Measurements from ENCODE around the gene APOBEC3B. TPM values are rescaled to one million over a fixed set of nuclear protein-coding genes. Genes with fewer than 3 reads are reported as not detected.
"Not testable (repeated sequence)": the region's sequence is repeated elsewhere in the genome, so short reads cannot be mapped to it uniquely, and the experiment has no call there.

APOBEC3B gene
- total RNA-seq, 1 donor from 2014 or later = 2.4 TPM

DNA sequence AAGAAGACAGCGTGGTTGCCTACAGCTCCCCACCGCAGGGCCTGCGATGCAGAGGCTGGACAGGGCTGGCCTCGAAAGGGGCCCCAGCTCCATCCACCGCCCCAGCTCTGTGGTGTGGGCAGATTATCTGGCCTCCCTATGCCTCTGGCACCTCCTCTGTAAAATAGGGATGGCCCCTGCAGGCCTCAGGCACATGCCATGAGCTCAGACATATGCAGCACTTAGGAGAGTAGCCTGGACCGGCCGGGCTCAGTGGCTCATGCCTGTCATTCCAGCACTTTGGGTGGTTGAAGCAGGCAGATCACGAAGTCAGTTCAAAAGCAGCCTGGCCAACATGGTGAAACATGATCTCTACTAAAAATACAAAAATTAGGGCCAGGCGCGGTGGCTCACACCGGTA, 46.1 kb downstream of the APOBEC3B start:
- no peak for DNase-seq (ENCODE audit: low read depth, low spot score)

DNA sequence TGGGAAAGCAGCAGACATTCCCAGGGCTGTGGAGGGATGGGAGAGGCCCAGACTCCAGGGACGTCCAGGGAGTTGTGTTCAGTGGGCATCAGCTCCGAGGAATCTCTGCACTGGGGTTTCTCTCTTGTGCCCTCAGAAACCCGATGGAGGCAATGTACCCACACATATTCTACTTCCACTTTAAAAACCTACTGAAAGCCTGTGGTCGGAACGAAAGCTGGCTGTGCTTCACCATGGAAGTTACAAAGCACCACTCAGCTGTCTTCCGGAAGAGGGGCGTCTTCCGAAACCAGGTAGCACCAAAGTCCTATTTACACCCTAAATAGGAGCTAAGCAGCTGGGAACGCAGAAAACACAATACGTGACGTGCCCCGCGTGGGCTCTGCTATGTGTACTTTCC, 47.1 kb downstream of the APOBEC3B start:
- no peak for DNase-seq (ENCODE audit: low read depth, low spot score)

GRCh38 chr22:39030705-39031104, 48.6 kb downstream of the APOBEC3B start:
- no peak for DNase-seq (ENCODE audit: low read depth, low spot score)

DNA sequence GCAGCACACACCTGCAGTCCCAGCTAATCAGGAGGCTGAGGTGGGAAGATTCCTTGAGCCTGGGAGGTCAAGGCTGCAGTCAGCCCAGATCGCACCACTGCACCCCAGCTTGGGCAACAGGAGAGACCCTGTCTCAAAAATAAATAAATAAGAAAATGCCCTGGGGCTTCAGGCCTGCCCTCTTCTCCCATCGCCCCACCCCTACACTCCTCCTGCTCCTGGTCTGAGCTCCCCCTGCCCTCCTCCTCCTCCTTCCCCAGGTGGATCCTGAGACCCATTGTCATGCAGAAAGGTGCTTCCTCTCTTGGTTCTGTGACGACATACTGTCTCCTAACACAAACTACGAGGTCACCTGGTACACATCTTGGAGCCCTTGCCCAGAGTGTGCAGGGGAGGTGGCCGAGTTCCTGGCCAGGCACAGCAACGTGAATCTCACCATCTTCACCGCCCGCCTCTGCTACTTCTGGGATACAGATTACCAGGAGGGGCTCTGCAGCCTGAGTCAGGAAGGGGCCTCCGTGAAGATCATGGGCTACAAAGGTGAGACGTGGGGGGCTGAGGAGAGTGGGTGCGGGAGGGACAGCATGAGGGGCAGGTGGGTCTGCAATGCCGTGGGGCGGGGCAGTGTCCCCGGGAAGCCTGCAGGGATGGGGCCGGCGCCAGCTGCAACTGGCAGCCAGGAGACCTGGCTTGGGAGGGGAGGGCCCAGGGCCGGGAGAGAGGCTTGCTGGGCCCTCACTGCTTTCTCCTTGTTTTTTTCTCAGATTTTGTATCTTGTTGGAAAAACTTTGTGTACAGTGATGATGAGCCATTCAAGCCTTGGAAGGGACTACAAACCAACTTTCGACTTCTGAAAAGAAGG, 49.5 kb downstream of the APOBEC3B start:
- DNase-seq (ENCODE audit: low read depth, low spot score) = not testable (repeated sequence)

DNA sequence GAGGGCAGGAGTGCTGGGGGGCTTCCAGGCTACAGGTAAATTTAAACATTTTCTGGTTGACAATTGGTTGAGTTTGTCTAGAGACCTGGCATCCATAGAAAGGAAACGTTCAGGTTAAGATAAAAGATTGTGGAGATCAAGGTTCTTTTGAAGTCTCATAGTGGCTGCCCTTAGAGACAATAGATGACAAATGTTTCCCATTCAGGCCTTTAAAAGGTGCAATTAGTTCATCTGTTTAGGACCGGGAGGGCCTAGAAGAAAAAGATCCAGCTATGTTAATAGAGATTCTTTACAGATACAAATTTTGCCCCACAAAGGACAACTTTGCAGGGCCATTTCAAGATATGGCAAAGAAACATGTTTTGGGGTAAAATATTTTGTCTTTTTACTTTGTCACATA, 54.9 kb downstream of the APOBEC3B start:
- DNase-seq (ENCODE audit: low read depth, low spot score) = not testable (repeated sequence)

- DNase-seq (ENCODE audit: low read depth, low spot score) = no peak
Observed at GRCh38 chr22:39039306-39040126, 57.4 kb downstream of the APOBEC3B start.

- not testable (repeated sequence) for DNase-seq (ENCODE audit: low read depth, low spot score)
Observed at GRCh38 chr22:39040155-39040537, 58.0 kb downstream of the APOBEC3B start.

- not testable (repeated sequence) for DNase-seq (ENCODE audit: low read depth, low spot score)
Observed at GRCh38 chr22:39040538-39041296, 58.6 kb downstream of the APOBEC3B start, which contains the start of gene APOBEC3F. TSS of gene APOBEC3F (plus strand) at chr22:39040864. CDS start at chr22:39040961, 97 bp downstream.

GRCh38 chr22:39041908-39042307, 59.8 kb downstream of the APOBEC3B start:
- DNase-seq (ENCODE audit: low read depth, low spot score) = no peak

Other genes starting within 250 kb of the APOBEC3B start
- 119 and 138 TPM in 2 replicates for gene SUN2, start 226.3 kb upstream of the APOBEC3B start, total RNA-seq
- 15.2 and 17.9 TPM in 2 replicates for gene DNAL4, start 188.2 kb upstream of the APOBEC3B start, total RNA-seq
- 0.13 and 0.32 TPM in 2 replicates for gene NPTXR, start 138.3 kb upstream of the APOBEC3B start, total RNA-seq
- 42.1 and 46.1 TPM in 2 replicates for gene CBX6, start 110.1 kb upstream of the APOBEC3B start, total RNA-seq
- gene APOBEC3A, start 24.7 kb upstream of the APOBEC3B start, total RNA-seq = not detected in 2 replicates
- gene APOBEC3C, start 31.9 kb downstream of the APOBEC3B start, total RNA-seq = 6.6 and 7.8 TPM in 2 replicates
- gene APOBEC3D, start 38.8 kb downstream of the APOBEC3B start, total RNA-seq = 0.86 and 1.9 TPM in 2 replicates
- gene APOBEC3F, start 58.5 kb downstream of the APOBEC3B start, total RNA-seq = 5.1 and 5.6 TPM in 2 replicates
- gene APOBEC3G, start 94.9 kb downstream of the APOBEC3B start, total RNA-seq = 4.6 and 9.5 TPM in 2 replicates
- gene APOBEC3H, start 114.9 kb downstream of the APOBEC3B start, total RNA-seq = 0.26 TPM in 1 of 2 replicates, not detected in the other
- 2.7 and 4.0 TPM in 2 replicates for gene CBX7, start 170.3 kb downstream of the APOBEC3B start, total RNA-seq